SU-DHL-6 (cell line): ENCODE measurements around the gene GLI3.

ENCODE experiments used
- H2AFZ ChIP-seq: fragments of 200-600 bp; sonication (generic); 2 replicates; pipeline ENCODE4 v1.6.1; 2014; ENCODE audit warnings: low read depth, mild to moderate bottlenecking, moderate library complexity, mixed read lengths, antibody characterized with exemption, low read length; ENCODE audit not compliant: severe bottlenecking
- H3F3A ChIP-seq: fragments of 200-600 bp; shearing (Covaris generic); 2 replicates; pipeline ENCODE4 v1.6.0; 2016; ENCODE audit warnings: antibody characterized with exemption, mild to moderate bottlenecking; ENCODE audit not compliant: insufficient read depth
- H3K27ac ChIP-seq: fragments of 200-600 bp; sonication (generic); 2 replicates; pipeline ENCODE4 v1.5.1; 2016; ENCODE audit warnings: low read depth, mild to moderate bottlenecking, low read length, moderate library complexity, mixed read lengths
- H3K27me3 ChIP-seq: fragments of 200-600 bp; sonication (generic), shearing (Covaris generic); 2 replicates; pipeline ENCODE4 v1.6.0; 2014; ENCODE audit warnings: mild to moderate bottlenecking, low read length
- H3K36me3 ChIP-seq: fragments of 200-600 bp; sonication (generic); 2 replicates; pipeline ENCODE4 v1.6.1; 2014; ENCODE audit warnings: mild to moderate bottlenecking, low read length, mixed read lengths
- H3K4me2 ChIP-seq: fragments of 300-600, 200-600 bp; shearing (Covaris generic), sonication (generic); 2 replicates; pipeline ENCODE4 v1.6.0; 2014; ENCODE audit warnings: low read length, low read depth, mild to moderate bottlenecking; ENCODE audit not compliant: poor library complexity, severe bottlenecking
- H3K4me3 ChIP-seq: fragments of 200-600 bp; sonication (generic); 2 replicates; pipeline ENCODE4 v1.5.1; 2014; ENCODE audit warnings: antibody characterized with exemption, low read length, mild to moderate bottlenecking, mixed read lengths; ENCODE audit not compliant: insufficient read depth, poor library complexity, severe bottlenecking
- H3K79me2 ChIP-seq: fragments of 200-600 bp; sonication (generic); 2 replicates; pipeline ENCODE4 v1.6.1; 2014; ENCODE audit warnings: mild to moderate bottlenecking, low read length, moderate library complexity; ENCODE audit not compliant: insufficient read depth
- H3K9ac ChIP-seq: fragments of 200-600 bp; sonication (generic); 2 replicates; pipeline ENCODE4 v1.7.0; 2014; ENCODE audit warnings: mild to moderate bottlenecking, low read length
- H3K9me2 ChIP-seq: fragments of 200-600 bp; sonication (generic); replicated peaks from 2 replicates; pipeline ENCODE4 v1.6.1; 2014; ENCODE audit warnings: low read length; ENCODE audit not compliant: insufficient read depth
- H3K9me3 ChIP-seq: fragments of 200-600 bp; sonication (generic); 2 replicates; pipeline ENCODE4 v1.6.1; 2014; ENCODE audit warnings: low read length, mixed read lengths; ENCODE audit not compliant: insufficient read depth
- H4K20me1 ChIP-seq: fragments of 200-600 bp; sonication (generic); 2 replicates; pipeline ENCODE4 v1.6.1; 2014; ENCODE audit warnings: low read depth, mild to moderate bottlenecking, antibody characterized with exemption, low read length, moderate library complexity, mixed read lengths
- EZH2phosphoT487 ChIP-seq: fragments of 200-600 bp; sonication (generic), shearing (Covaris generic); conservative IDR thresholded peaks from 2 replicates; pipeline ENCODE4 v1.6.1; 2018; ENCODE audit warnings: mild to moderate bottlenecking, antibody characterized with exemption, low read length, moderate library complexity, mixed read lengths
- TF ChIP-seq, protein P1 (sequence below): fragments of 200-600 bp; sonication (generic); IDR thresholded peaks from one replicate; pipeline ENCODE4 v1.5.1; 2017; ENCODE audit warnings: antibody characterized with exemption, mild to moderate bottlenecking, low read length, moderate library complexity; ENCODE audit not compliant: insufficient read depth, poor library complexity, severe bottlenecking

Gene GLI3

DNA sequence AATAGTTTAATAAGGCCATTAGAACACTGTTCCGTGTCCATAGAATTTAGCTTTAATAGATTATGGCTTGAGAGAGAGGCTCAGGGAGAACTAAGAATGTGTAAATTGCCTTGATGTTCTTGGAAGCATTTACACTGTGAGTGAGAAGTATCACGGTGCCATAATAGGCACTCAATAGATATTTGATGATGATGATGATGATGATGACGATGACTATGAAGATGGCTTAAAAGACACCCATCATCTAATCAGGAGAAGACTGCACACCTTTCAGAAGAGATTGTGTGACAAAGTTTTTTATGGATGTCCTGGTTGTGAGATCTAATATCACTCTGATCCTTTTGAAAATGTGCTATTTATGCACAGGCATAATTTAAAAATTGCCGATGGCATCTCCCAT, 264.2 kb downstream of the GLI3 start:
- no peak overlapping the region for H2AFZ ChIP-seq
- no peaks in the 10 kb centered on the region for H3K9me3 ChIP-seq
- no peak overlapping the region for H3K4me3 ChIP-seq
- H3K36me3 ChIP-seq = no peaks in the 10 kb centered on the region
- no peaks in the 10 kb centered on the region for H3F3A ChIP-seq
- H3K4me2 ChIP-seq = no peak overlapping the region
- H4K20me1 ChIP-seq = no peaks in the 10 kb centered on the region
- H3K27ac ChIP-seq = no peak overlapping the region
- H3K27me3 ChIP-seq = no peaks in the 10 kb centered on the region
- H3K79me2 ChIP-seq = no peaks in the 10 kb centered on the region
- no peak overlapping the region for H3K9ac ChIP-seq
- H3K9me2 ChIP-seq = no peaks in the 10 kb centered on the region
- TF ChIP-seq, protein P1, sequence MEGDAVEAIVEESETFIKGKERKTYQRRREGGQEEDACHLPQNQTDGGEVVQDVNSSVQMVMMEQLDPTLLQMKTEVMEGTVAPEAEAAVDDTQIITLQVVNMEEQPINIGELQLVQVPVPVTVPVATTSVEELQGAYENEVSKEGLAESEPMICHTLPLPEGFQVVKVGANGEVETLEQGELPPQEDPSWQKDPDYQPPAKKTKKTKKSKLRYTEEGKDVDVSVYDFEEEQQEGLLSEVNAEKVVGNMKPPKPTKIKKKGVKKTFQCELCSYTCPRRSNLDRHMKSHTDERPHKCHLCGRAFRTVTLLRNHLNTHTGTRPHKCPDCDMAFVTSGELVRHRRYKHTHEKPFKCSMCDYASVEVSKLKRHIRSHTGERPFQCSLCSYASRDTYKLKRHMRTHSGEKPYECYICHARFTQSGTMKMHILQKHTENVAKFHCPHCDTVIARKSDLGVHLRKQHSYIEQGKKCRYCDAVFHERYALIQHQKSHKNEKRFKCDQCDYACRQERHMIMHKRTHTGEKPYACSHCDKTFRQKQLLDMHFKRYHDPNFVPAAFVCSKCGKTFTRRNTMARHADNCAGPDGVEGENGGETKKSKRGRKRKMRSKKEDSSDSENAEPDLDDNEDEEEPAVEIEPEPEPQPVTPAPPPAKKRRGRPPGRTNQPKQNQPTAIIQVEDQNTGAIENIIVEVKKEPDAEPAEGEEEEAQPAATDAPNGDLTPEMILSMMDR = no peak
- no peak for TF ChIP-seq EZH2phosphoT487

DNA sequence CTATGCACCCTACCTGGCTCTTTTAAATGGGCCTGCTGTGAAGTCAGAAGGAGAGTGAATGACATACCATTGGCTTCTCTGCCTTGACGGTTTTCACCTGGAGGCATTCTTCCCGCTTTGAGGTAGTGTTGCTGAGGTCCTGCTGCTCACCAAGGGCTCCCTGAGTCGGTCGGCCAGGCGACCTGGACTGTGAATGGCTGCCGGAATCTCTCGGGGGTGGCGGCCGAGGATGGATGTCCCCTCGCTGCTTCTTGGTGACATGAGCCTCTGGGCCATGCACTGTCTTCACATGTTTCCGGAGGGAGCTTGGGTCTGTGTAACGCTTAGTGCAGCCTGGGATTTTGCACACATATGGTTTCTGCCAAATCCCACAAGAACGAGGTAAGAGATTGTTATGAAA, 264.7 kb downstream of the GLI3 start:
- no peaks in the 10 kb centered on the region for H3K9me3 ChIP-seq
- no peaks in the 10 kb centered on the region for H3K9me2 ChIP-seq
- H3K36me3 ChIP-seq = no peaks in the 10 kb centered on the region
- H3K4me2 ChIP-seq = no peak overlapping the region
- H3F3A ChIP-seq = no peaks in the 10 kb centered on the region
- TF ChIP-seq, protein P1 = no peak
- no peak for TF ChIP-seq EZH2phosphoT487
- no peak overlapping the region for H2AFZ ChIP-seq
- no peaks in the 10 kb centered on the region for H3K79me2 ChIP-seq
- no peak overlapping the region for H3K27ac ChIP-seq
- H3K4me3 ChIP-seq = no peak overlapping the region
- no peak overlapping the region for H3K9ac ChIP-seq
- H4K20me1 ChIP-seq = no peaks in the 10 kb centered on the region
- H3K27me3 ChIP-seq = no peaks in the 10 kb centered on the region

DNA sequence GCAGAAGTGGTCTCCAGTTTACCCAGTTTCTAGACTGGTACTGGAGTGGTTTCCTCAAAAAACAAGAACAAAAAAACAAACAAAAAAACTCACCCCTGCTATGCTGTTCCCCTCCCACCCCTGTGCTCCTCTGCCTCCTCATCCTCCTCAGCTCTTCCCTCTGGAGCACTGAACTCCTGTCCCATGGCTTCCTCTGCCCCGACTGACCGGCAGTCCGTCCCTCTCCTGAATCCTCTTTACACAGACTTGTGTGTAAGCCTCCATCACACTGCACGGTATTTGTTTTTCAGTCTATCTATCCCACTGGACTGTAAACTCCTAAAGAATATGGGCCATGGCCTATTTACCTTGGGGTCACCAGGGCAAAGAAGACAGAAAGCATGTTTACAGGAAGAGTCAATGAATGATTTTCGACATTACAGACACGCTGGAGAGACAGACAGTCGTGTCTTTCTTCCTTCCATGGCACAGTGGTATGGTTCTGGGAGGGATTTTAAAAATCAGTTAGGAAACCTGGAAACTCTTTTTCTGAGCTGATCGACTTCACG, 265.3 kb downstream of the GLI3 start:
- Histone ChIP-seq H3K79me2 (no peaks in the 10 kb centered on the region), H3K27me3 (no peaks in the 10 kb centered on the region), H3K9ac (no peak overlapping the region), H3K4me3 (no peak overlapping the region), H3F3A (no peaks in the 10 kb centered on the region), H2AFZ (no peak overlapping the region), H3K9me2 (no peaks in the 10 kb centered on the region), H3K4me2 (no peak overlapping the region), H3K9me3 (no peaks in the 10 kb centered on the region), H3K36me3 (no peaks in the 10 kb centered on the region), H4K20me1 (no peaks in the 10 kb centered on the region), H3K27ac (no peak overlapping the region)
- TF ChIP-seq, protein P1 = no peak
- no peak for TF ChIP-seq EZH2phosphoT487
